Type B pancreatic cell (in vitro differentiated cells): ENCODE results near the gene SF3B5. TPM values are rescaled to one million over a fixed set of nuclear protein-coding genes. Genes with fewer than 3 reads are reported as not detected.

Experiments
- DNase-seq: peaks from one replicate; pipeline ENCODE4 v3.0.0; 2021; ENCODE audit warnings: mixed read lengths; ENCODE audit not compliant: unreplicated experiment; ENCODE audit errors: extremely low spot score
- H3K27ac Mint-ChIP-seq: 2 replicates; pipeline ENCODE4 v1.8.0; 2021; ENCODE audit warnings: mild to moderate bottlenecking, mixed read lengths
- H3K27me3 Mint-ChIP-seq: 2 replicates; pipeline ENCODE4 v1.8.0; 2021; ENCODE audit warnings: mixed read lengths
- H3K36me3 Mint-ChIP-seq: 2 replicates; pipeline ENCODE4 v1.8.0; 2021; ENCODE audit warnings: mixed read lengths
- H3K4me1 Mint-ChIP-seq: one replicate; pipeline ENCODE4 v1.8.0; 2021; ENCODE audit warnings: mixed read lengths; ENCODE audit not compliant: unreplicated experiment
- H3K4me3 Mint-ChIP-seq: 2 replicates; pipeline ENCODE4 v1.8.0; 2021; ENCODE audit warnings: mild to moderate bottlenecking, mixed read lengths
- H3K9me3 Mint-ChIP-seq: 2 replicates; pipeline ENCODE4 v1.8.0; 2021; ENCODE audit warnings: mixed read lengths
- total RNA-seq: library from RNA; stranded (reverse); gene quantifications from 2 replicates; pipeline ENCODE4 v1.2.1, GENCODE V29; 2021; ENCODE audit warnings: low replicate concordance
- TF ChIP-seq, protein P1 (sequence below): fragments of 200-600 bp; sonication (generic); conservative IDR thresholded peaks from 2 replicates; pipeline ENCODE4 v1.5.0; 2021; ENCODE audit warnings: antibody characterized with exemption, mild to moderate bottlenecking

The SF3B5 gene
- total RNA-seq, 1 donor from 2014 or later, result 138 TPM

DNA sequence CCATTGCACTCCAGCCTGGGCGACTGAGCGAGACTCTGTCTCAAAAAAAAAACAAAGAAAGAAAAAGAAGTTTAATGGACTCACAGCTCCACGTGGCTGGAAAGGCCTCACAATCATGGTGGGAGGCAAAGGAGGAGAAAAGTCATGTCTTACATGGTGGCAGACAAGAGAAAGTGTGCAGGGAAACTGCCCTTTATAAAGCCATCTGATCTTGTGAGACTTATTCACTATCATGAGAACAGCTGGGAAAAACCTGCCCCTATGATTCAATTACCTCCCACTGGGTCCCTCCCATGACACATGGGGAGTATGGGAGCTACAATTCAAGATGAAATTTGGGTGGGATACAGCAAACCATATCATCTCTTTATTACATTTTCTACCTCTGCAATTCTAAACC lies 25.9 kb downstream of the SF3B5 start:
- DNase-seq, result no peak
- H3K27ac Mint-ChIP-seq, result no peak overlapping the region
- H3K36me3 Mint-ChIP-seq, result no peaks in the 10 kb centered on the region
- peaks cover 60% of the 10 kb centered on the region for H3K27me3 Mint-ChIP-seq
- TF ChIP-seq, protein P1, sequence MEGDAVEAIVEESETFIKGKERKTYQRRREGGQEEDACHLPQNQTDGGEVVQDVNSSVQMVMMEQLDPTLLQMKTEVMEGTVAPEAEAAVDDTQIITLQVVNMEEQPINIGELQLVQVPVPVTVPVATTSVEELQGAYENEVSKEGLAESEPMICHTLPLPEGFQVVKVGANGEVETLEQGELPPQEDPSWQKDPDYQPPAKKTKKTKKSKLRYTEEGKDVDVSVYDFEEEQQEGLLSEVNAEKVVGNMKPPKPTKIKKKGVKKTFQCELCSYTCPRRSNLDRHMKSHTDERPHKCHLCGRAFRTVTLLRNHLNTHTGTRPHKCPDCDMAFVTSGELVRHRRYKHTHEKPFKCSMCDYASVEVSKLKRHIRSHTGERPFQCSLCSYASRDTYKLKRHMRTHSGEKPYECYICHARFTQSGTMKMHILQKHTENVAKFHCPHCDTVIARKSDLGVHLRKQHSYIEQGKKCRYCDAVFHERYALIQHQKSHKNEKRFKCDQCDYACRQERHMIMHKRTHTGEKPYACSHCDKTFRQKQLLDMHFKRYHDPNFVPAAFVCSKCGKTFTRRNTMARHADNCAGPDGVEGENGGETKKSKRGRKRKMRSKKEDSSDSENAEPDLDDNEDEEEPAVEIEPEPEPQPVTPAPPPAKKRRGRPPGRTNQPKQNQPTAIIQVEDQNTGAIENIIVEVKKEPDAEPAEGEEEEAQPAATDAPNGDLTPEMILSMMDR, result no peak
- H3K4me1 Mint-ChIP-seq, result peaks cover 6% of the 10 kb centered on the region
- H3K9me3 Mint-ChIP-seq, result no peaks in the 10 kb centered on the region
- no peak overlapping the region for H3K4me3 Mint-ChIP-seq

DNA sequence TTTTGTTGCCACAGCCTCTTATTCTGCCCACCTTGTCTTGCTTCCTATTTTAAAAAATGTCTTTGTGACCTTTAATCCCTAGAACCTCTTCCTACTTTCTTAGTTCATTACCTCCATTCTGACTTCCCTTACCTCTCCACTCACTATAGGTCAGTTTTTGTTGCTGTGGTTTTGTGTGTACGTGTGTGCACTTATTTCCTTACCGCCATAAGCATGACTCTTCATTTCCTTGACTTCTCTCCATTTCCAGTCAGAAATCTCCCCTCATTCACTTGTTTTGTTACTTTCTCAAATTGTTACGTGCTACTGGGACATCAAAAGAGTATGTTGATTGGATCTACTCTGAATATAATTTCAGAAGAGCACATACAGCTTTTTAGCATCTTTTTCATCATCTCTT lies 26.6 kb downstream of the SF3B5 start:
- Mint-ChIP-seq H3K36me3 (no peaks in the 10 kb centered on the region), H3K4me1 (peaks cover 6% of the 10 kb centered on the region), H3K9me3 (no peaks in the 10 kb centered on the region), H3K4me3 (no peak overlapping the region), H3K27me3 (peaks cover 61% of the 10 kb centered on the region), H3K27ac (no peak overlapping the region)
- DNase-seq, result no peak
- TF ChIP-seq, protein P1, result no peak

DNA sequence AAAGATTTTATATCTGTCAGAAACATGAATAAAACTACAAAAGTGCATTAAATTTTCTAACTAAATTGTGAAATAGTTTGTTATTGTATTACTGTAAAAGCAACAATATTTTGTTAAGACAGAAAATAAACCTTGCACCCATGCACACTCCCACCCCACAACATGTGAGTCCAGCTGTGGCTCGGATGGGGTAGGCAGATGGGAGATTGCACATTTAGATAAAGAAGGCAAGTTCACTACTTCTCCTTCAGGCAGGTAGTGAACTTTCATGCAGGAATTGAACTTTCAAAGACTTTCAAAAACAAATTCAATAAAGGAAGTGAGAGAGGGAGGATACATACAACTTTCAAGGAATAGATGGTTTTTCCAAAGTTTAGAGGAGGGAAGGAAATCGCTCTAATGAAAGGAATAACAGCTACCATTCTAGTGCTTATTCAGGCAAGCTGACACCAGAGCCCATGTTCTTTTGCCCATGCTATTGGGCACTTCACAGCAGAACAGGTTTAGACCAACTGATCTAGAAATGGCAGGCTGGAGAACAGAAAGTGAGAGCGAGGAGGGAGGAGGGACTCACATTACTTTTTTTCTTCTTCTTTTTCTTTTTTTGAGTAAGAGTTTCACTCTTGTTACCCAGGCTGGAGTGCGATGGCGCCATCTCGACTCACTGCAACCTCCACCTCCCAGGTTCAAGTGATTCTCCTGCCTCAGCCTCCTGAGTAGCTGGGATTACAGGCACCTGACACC lies 28.5 kb downstream of the SF3B5 start:
- no peak overlapping the region for H3K27ac Mint-ChIP-seq
- no peaks in the 10 kb centered on the region for H3K9me3 Mint-ChIP-seq
- no peak overlapping the region for H3K4me3 Mint-ChIP-seq
- no peaks in the 10 kb centered on the region for H3K36me3 Mint-ChIP-seq
- H3K4me1 Mint-ChIP-seq, result peaks cover 13% of the 10 kb centered on the region
- TF ChIP-seq, protein P1, result no peak
- H3K27me3 Mint-ChIP-seq, result peaks cover 78% of the 10 kb centered on the region
- no peak for DNase-seq

DNA sequence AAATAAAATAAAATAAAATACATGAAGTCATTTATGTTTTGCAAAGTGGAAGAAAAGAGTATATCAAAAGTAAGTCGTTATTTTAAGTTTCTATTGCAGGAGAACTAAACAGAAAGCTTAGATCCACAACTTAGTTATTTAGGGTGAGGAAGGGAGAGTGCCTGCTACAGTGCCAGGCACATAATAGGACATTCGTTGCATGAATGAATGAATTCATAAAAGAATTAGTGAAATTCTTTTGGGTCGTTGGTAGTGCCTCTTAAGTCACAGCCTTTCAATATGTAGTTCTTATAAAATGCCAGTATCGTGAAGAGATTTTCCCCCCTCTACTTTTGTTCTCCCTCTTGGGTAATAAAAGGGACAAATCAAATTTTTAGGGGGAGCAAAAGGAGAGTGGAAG lies 29.1 kb downstream of the SF3B5 start:
- H3K27me3 Mint-ChIP-seq, result peaks cover 78% of the 10 kb centered on the region
- H3K4me3 Mint-ChIP-seq, result no peak overlapping the region
- H3K36me3 Mint-ChIP-seq, result no peaks in the 10 kb centered on the region
- no peak for DNase-seq
- no peaks in the 10 kb centered on the region for H3K9me3 Mint-ChIP-seq
- H3K4me1 Mint-ChIP-seq, result peaks cover 13% of the 10 kb centered on the region
- TF ChIP-seq, protein P1, result no peak
- no peak overlapping the region for H3K27ac Mint-ChIP-seq

DNA sequence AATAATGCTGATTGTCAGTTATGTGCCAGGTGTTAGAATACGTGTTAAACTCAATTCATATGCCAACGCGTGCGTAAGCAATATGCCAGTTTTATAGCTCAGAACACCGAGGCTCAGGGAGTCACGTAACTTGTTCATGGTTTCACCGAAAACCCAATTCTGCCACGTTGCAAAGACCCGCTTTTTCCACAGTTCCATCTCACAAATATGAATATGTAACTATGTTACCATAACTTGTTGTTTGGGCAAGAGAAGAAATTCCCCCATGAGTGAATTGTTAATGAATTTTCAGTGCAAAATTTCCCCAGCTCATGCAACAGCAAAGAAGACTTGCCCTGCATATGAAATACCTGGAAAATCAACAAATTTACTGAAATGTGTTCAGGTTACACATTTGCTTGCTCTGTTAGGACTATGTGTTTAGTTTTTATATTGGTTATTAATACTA lies 30.1 kb downstream of the SF3B5 start:
- H3K4me3 Mint-ChIP-seq, result peak overlapping the region; percentile 88
- H3K9me3 Mint-ChIP-seq, result no peaks in the 10 kb centered on the region
- peaks cover 13% of the 10 kb centered on the region for H3K4me1 Mint-ChIP-seq
- DNase-seq, result no peak
- peaks cover 82% of the 10 kb centered on the region for H3K27me3 Mint-ChIP-seq
- TF ChIP-seq, protein P1, result no peak
- H3K36me3 Mint-ChIP-seq, result no peaks in the 10 kb centered on the region
- H3K27ac Mint-ChIP-seq, result peak overlapping the region; percentile 32
